GF-D8 (cell line): Measurements from ENCODE around the gene PRIM2.
"Not testable (repeated sequence)": the region's sequence is repeated elsewhere in the genome, so short reads cannot be mapped to it uniquely, and the experiment has no call there.

Source experiments
- DNase-seq: peaks from one replicate; lab custom pipeline; 2025; lab: John Stamatoyannopoulos, UW

Gene PRIM2

GRCh38 chr6:57618959-57619358 is 301.5 kb downstream of the PRIM2 start:
- not testable (repeated sequence) for DNase-seq

- not testable (repeated sequence) for DNase-seq
Measured at GRCh38 chr6:57631773-57632172, 314.3 kb downstream of the PRIM2 start.

GRCh38 chr6:57658526-57658925 is 341.1 kb downstream of the PRIM2 start:
- not testable (repeated sequence) for DNase-seq

GRCh38 chr6:57659794-57660193 is 342.4 kb downstream of the PRIM2 start:
- not testable (repeated sequence) for DNase-seq

GRCh38 chr6:57660940-57661339 is 343.5 kb downstream of the PRIM2 start:
- not testable (repeated sequence) for DNase-seq

GRCh38 chr6:57668108-57668507 is 350.7 kb downstream of the PRIM2 start:
- DNase-seq = not testable (repeated sequence)

- not testable (repeated sequence) for DNase-seq
Measured at GRCh38 chr6:57671237-57671636, 353.8 kb downstream of the PRIM2 start.

GRCh38 chr6:57671937-57672627 is 354.7 kb downstream of the PRIM2 start:
- not testable (repeated sequence) for DNase-seq

- DNase-seq = not testable (repeated sequence)
Measured at GRCh38 chr6:57673281-57673680, 355.9 kb downstream of the PRIM2 start.

- DNase-seq = not testable (repeated sequence)
Measured at GRCh38 chr6:57675386-57675785, 358.0 kb downstream of the PRIM2 start.

GRCh38 chr6:57696382-57696781 is 379.0 kb downstream of the PRIM2 start:
- not testable (repeated sequence) for DNase-seq
